HG02588 (cell line): ENCODE measurements around the gene RPS6KA1.
"Not testable (repeated sequence)": the region's sequence is repeated elsewhere in the genome, so short reads cannot be mapped to it uniquely, and the experiment has no call there.

Experiments used
- ATAC-seq: cut with Tn5 transposase; IDR thresholded peaks from one replicate; pipeline ENCODE4 v1.9.1; 2021; ENCODE audit warnings: mild to moderate bottlenecking, moderate library complexity; ENCODE audit not compliant: unreplicated experiment

RPS6KA1 gene

GRCh38 chr1:26585471-26585870, 55.9 kb downstream of the RPS6KA1 start:
- ATAC-seq, result no peak

GRCh38 chr1:26593385-26593784, 63.8 kb downstream of the RPS6KA1 start:
- no peak for ATAC-seq

- not testable (repeated sequence) for ATAC-seq
Observed at GRCh38 chr1:26594593-26594992, 65.0 kb downstream of the RPS6KA1 start.

GRCh38 chr1:26597629-26598039, 68.1 kb downstream of the RPS6KA1 start:
- no peak for ATAC-seq

GRCh38 chr1:26598890-26599289, 69.3 kb downstream of the RPS6KA1 start:
- ATAC-seq, result no peak

- no peak for ATAC-seq
Observed at GRCh38 chr1:26602378-26602959, 72.9 kb downstream of the RPS6KA1 start.

GRCh38 chr1:26603856-26604255, 74.3 kb downstream of the RPS6KA1 start:
- ATAC-seq, result no peak

GRCh38 chr1:26607186-26607585, 77.6 kb downstream of the RPS6KA1 start:
- ATAC-seq, result no peak

GRCh38 chr1:26608895-26609294, 79.3 kb downstream of the RPS6KA1 start:
- no peak for ATAC-seq

- ATAC-seq, result no peak
Observed at GRCh38 chr1:26610781-26611180, 81.2 kb downstream of the RPS6KA1 start.

- not testable (repeated sequence) for ATAC-seq
Observed at GRCh38 chr1:26612627-26613026, 83.1 kb downstream of the RPS6KA1 start.

GRCh38 chr1:26614655-26615411, 85.3 kb downstream of the RPS6KA1 start:
- no peak for ATAC-seq

GRCh38 chr1:26616881-26617280, 87.3 kb downstream of the RPS6KA1 start:
- ATAC-seq, result no peak

- no peak for ATAC-seq
Observed at GRCh38 chr1:26618561-26618960, 89.0 kb downstream of the RPS6KA1 start.
